DOHH2 (cell line): Measurements from ENCODE around the gene ZNF260.

Experiments used
- H3F3A ChIP-seq: fragments of 200-600 bp; sonication (generic), shearing (Covaris generic); 2 replicates; pipeline ENCODE4 v1.6.0; 2016; ENCODE audit warnings: antibody characterized with exemption, mild to moderate bottlenecking; ENCODE audit not compliant: control insufficient read depth, insufficient read depth
- H3K27ac ChIP-seq: fragments of 200-600 bp; sonication (generic); 2 replicates; pipeline ENCODE4 v1.5.1; 2014; ENCODE audit warnings: low read depth, mild to moderate bottlenecking, low read length, moderate library complexity
- H3K27me3 ChIP-seq: fragments of 200-600 bp; sonication (generic); 2 replicates; pipeline ENCODE4 v1.6.1; 2014; ENCODE audit warnings: mild to moderate bottlenecking, low read length, mixed read lengths; ENCODE audit not compliant: control insufficient read depth
- H3K36me3 ChIP-seq: fragments of 200-600 bp; sonication (generic); 2 replicates; pipeline ENCODE4 v1.6.1; 2014; ENCODE audit warnings: mild to moderate bottlenecking, low read length, moderate library complexity, mixed read lengths; ENCODE audit not compliant: control insufficient read depth
- H3K4me1 ChIP-seq: fragments of 200-600 bp; sonication (generic); 2 replicates; pipeline ENCODE4 v1.6.1; 2014; ENCODE audit warnings: mild to moderate bottlenecking, low read length, mixed read lengths; ENCODE audit not compliant: control insufficient read depth
- H3K4me2 ChIP-seq: fragments of 200-600 bp; sonication (generic); 2 replicates; pipeline ENCODE4 v1.6.0; 2014; ENCODE audit warnings: mild to moderate bottlenecking, low read length, moderate library complexity
- H3K4me3 ChIP-seq: fragments of 200-600 bp; sonication (generic); 2 replicates; pipeline ENCODE4 v1.5.1; 2014; ENCODE audit warnings: mild to moderate bottlenecking, low read length, mixed read lengths
- H3K79me2 ChIP-seq: fragments of 200-600 bp; sonication (generic); 2 replicates; pipeline ENCODE4 v1.6.1; 2014; ENCODE audit warnings: mild to moderate bottlenecking, low read length, mixed read lengths; ENCODE audit not compliant: control insufficient read depth
- H3K9me2 ChIP-seq: fragments of 200-600 bp; sonication (generic); replicated peaks from 2 replicates; pipeline ENCODE4 v1.6.1; 2014; ENCODE audit warnings: mild to moderate bottlenecking, low read length, mixed read lengths; ENCODE audit not compliant: control insufficient read depth
- H3K9me3 ChIP-seq: fragments of 200-600 bp; sonication (generic); 2 replicates; pipeline ENCODE4 v1.6.1; 2014; ENCODE audit warnings: antibody characterized with exemption, low read length, mixed read lengths; ENCODE audit not compliant: control insufficient read depth, insufficient read depth
- H4K20me1 ChIP-seq: fragments of 200-600 bp; sonication (generic); 2 replicates; pipeline ENCODE4 v1.6.0; 2014; ENCODE audit warnings: low read depth, mild to moderate bottlenecking, antibody characterized with exemption, low read length, moderate library complexity; ENCODE audit not compliant: control insufficient read depth, insufficient read depth
- EZH2phosphoT487 ChIP-seq: fragments of 200-600 bp; sonication (generic); IDR thresholded peaks from 2 replicates; pipeline ENCODE4 v1.6.1; 2017; ENCODE audit warnings: borderline replicate concordance, mild to moderate bottlenecking, antibody characterized with exemption, low read length, moderate library complexity, mixed read lengths
- TF ChIP-seq, protein P1 (sequence below): fragments of 200-600 bp; sonication (generic); IDR thresholded peaks from one replicate; pipeline ENCODE4 v1.5.1; 2014; ENCODE audit warnings: antibody characterized with exemption, mild to moderate bottlenecking, low read depth, low read length; ENCODE audit not compliant: poor library complexity, severe bottlenecking

Gene ZNF260

DNA sequence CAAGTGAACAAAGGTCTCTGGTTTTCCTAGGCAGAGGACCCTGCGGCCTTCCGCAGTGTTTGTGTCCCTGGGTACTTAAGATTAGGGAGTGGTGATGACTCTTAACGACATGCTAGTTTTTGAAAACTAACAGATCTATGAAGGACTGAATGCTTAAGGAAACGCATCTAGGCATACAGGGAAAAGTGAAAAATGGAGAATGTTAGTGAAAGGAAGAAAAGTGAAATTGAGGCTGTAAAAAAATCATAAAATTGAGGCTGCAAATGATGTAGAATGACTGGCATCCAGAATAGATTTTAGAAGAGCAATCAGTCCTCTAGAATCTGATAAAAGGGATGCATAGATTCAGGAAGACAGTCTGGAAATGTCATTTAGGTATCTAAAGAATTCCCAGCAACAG is 3.5 kb downstream of the ZNF260 start:
- Histone ChIP-seq H3K9me3 (peaks cover 22% of the 10 kb centered on the region; the same call in 1 of the 2 replicates), H3K36me3 (peaks cover 9% of the 10 kb centered on the region; the same call in 1 of the 2 replicates)
- TF ChIP-seq, protein P1, sequence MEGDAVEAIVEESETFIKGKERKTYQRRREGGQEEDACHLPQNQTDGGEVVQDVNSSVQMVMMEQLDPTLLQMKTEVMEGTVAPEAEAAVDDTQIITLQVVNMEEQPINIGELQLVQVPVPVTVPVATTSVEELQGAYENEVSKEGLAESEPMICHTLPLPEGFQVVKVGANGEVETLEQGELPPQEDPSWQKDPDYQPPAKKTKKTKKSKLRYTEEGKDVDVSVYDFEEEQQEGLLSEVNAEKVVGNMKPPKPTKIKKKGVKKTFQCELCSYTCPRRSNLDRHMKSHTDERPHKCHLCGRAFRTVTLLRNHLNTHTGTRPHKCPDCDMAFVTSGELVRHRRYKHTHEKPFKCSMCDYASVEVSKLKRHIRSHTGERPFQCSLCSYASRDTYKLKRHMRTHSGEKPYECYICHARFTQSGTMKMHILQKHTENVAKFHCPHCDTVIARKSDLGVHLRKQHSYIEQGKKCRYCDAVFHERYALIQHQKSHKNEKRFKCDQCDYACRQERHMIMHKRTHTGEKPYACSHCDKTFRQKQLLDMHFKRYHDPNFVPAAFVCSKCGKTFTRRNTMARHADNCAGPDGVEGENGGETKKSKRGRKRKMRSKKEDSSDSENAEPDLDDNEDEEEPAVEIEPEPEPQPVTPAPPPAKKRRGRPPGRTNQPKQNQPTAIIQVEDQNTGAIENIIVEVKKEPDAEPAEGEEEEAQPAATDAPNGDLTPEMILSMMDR: no peak
- TF ChIP-seq EZH2phosphoT487: no peak

DNA sequence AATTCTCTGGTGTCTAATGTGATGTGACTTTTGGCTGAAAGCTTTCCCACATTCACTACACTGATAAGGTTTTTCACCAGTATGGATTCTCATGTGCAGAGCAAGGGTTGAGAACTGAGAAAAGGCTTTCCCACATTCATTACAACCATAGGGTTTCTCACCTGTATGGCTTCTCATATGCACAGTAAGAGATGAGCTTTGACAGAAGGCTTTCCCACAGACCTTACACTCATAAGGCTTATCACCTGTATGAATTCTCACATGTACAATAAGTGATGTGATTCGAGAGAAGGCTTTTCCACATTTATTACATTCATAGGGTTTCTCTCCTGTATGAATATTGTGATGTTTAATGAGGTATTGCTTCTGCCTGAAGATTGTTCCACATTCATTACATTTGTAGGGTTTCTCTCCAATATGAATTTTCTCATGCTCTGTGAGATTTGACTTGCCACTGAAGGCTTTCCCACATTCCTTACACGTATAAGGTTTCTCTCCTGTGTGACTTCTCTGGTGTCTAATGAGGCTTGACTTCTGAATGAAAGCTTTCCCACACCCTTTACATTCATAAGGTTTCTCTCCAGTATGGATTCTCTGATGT is 14.0 kb downstream of the ZNF260 start:
- Histone ChIP-seq H4K20me1 (no peaks in the 10 kb centered on the region), H3K79me2 (no peaks in the 10 kb centered on the region), H3K9me2 (no peaks in the 10 kb centered on the region), H3K4me3 (no peak overlapping the region), H3K4me2 (no peak overlapping the region), H3K4me1 (no peaks in the 10 kb centered on the region), H3K27ac (no peak overlapping the region), H3F3A (no peaks in the 10 kb centered on the region), H3K9me3 (peaks cover 35% of the 10 kb centered on the region), H3K36me3 (peaks cover 6% of the 10 kb centered on the region; the same call in 1 of the 2 replicates), H3K27me3 (no peaks in the 10 kb centered on the region)
- no peak for TF ChIP-seq EZH2phosphoT487
- TF ChIP-seq, protein P1: no peak

More for the DNA sequence above, 3.5 kb downstream of the ZNF260 start:
- Histone ChIP-seq H3K4me2 (no peak overlapping the region), H3K27ac (no peak overlapping the region), H3K79me2 (no peaks in the 10 kb centered on the region; the same call in 1 of the 2 replicates), H3K4me1 (peaks cover 18% of the 10 kb centered on the region), H4K20me1 (no peaks in the 10 kb centered on the region), H3K4me3 (no peak overlapping the region), H3K9me2 (no peaks in the 10 kb centered on the region), H3K27me3 (no peaks in the 10 kb centered on the region), H3F3A (peaks cover 5% of the 10 kb centered on the region; the same call in 1 of the 2 replicates)

DNA sequence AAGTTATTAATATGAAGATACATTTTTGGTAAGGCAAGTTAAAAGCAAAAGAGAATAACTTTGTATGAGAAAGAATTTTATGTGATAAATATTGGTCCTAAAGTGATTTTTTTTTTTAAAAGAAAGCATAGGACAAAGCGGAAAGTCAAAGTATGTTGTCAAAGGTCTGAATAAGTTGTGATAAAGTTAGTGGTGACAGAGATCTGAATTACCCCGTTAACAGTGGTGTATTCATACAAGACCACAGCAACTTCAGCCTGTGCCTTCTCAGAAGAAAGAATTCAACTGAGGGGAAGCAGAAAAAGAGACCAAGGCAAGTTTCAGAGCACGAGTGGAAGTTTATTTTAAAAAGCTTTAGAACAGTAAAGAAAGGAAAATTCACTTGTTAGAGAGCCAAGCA is 19.7 kb downstream of the ZNF260 start:
- no peaks in the 10 kb centered on the region for H3F3A ChIP-seq
- no peaks in the 10 kb centered on the region for H3K9me2 ChIP-seq
- H3K4me1 ChIP-seq: no peaks in the 10 kb centered on the region
- H3K36me3 ChIP-seq: no peaks in the 10 kb centered on the region
- no peak overlapping the region for H3K4me2 ChIP-seq
- H3K27ac ChIP-seq: no peak overlapping the region
- peaks cover 10% of the 10 kb centered on the region; the same call in 1 of the 2 replicates for H3K9me3 ChIP-seq
- no peak for TF ChIP-seq EZH2phosphoT487
- TF ChIP-seq, protein P1: no peak
- H3K27me3 ChIP-seq: no peaks in the 10 kb centered on the region
- H3K4me3 ChIP-seq: no peak overlapping the region
- H3K79me2 ChIP-seq: no peaks in the 10 kb centered on the region
- no peaks in the 10 kb centered on the region for H4K20me1 ChIP-seq
